ENCODE results near the gene KTI12. TPM values are rescaled to one million over a fixed set of nuclear protein-coding genes. Genes with fewer than 3 reads are reported as not detected.
A peak's percentile ranks its signal among the peaks of the same experiment; 100 is the strongest.
"Not testable (repeated sequence)": the region's sequence is repeated elsewhere in the genome, so short reads cannot be mapped to it uniquely, and the experiment has no call there.

The KTI12 gene
- total and polyA plus RNA-seq, 2 donors = 7.7 to 11.1 TPM

DNA sequence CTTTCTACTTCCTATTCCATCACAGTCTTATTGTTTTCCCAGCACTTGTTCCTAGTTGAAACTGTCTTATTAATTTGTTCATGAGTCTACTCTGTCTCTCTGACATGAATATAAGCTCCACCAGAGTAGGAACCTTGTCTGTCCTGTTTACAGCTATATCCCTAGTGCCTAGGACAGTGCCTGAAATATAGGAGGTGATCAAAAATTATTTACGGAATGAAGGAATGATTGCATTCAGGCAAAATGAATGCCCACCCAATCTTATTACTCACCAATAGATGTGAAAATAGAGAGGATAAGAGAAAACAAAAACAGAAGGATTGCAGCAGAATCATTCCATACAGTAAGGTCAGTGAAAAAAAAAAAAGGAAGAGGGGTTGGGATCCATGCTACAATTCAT is 20.3 kb upstream of the KTI12 start:
- WGBS = 98% methylated on average over 1 of the region's 1 CpG
- H3K4me1 ChIP-seq (ENCODE audit: control insufficient read depth in 2 of 2, insufficient read depth in 2 of 2, low read length in 2 of 2) = peaks cover 17 to 18% of the 10 kb centered on the region in 2 donors

DNA sequence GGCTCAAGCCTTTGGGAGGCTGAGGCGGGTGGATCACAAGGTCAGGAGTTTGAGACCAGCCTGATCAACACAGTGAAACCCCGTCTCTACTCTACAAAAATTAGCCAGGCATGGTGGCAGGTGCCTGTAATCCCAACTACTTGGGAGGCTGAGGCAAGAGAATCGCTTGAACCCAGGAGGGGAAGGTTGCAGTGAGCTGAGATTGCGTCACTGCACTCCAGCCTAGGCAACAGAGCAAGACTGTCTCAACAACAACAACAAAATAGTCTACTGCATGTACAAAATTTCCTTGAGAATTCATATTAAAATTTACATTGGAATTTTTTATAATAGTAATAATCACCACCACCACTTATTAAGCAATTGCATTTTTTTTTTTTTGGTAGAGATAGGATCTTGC is 15.7 kb upstream of the KTI12 start:
- not testable (repeated sequence) for H3K27me3 ChIP-seq (ENCODE audit: control insufficient read depth in 2 of 2, insufficient read depth in 1 of 2, low read length in 1 of 2); H3K27ac ChIP-seq (ENCODE audit: low read depth in 1 of 2, low read length in 1 of 2); H3K4me3 ChIP-seq (ENCODE audit: low read length in 2 of 2); H3K9me3 ChIP-seq (ENCODE audit: control insufficient read depth in 2 of 2, insufficient read depth in 1 of 2, low read length in 1 of 2); H3K4me1 ChIP-seq (ENCODE audit: control insufficient read depth in 2 of 2, insufficient read depth in 2 of 2, low read length in 2 of 2); DNase-seq (ENCODE audit: low read depth in 6 of 9, low spot score in 9 of 9)
- WGBS = 98% methylated on average over 4 of the region's 4 CpGs
- H3K36me3 ChIP-seq (ENCODE audit: control insufficient read depth in 2 of 2, insufficient read depth in 2 of 2, low read length in 1 of 2) = peaks cover 11 to 14% of the 10 kb centered on the region in 2 donors

More for the DNA sequence above, 20.3 kb upstream of the KTI12 start:
- Histone ChIP-seq H3K27ac (ENCODE audit: low read depth in 1 of 2, low read length in 1 of 2) (no peak overlapping the region), H3K27me3 (ENCODE audit: control insufficient read depth in 2 of 2, insufficient read depth in 1 of 2, low read length in 1 of 2) (no peaks in the 10 kb centered on the region), H3K9me3 (ENCODE audit: control insufficient read depth in 2 of 2, insufficient read depth in 1 of 2, low read length in 1 of 2) (no peaks in the 10 kb centered on the region), H3K36me3 (ENCODE audit: control insufficient read depth in 2 of 2, insufficient read depth in 2 of 2, low read length in 1 of 2) (peaks cover 11 to 15% of the 10 kb centered on the region in 2 donors), H3K4me3 (ENCODE audit: low read length in 2 of 2) (no peak overlapping the region)
- no peak for DNase-seq (ENCODE audit: low read depth in 6 of 9, low spot score in 9 of 9)

DNA sequence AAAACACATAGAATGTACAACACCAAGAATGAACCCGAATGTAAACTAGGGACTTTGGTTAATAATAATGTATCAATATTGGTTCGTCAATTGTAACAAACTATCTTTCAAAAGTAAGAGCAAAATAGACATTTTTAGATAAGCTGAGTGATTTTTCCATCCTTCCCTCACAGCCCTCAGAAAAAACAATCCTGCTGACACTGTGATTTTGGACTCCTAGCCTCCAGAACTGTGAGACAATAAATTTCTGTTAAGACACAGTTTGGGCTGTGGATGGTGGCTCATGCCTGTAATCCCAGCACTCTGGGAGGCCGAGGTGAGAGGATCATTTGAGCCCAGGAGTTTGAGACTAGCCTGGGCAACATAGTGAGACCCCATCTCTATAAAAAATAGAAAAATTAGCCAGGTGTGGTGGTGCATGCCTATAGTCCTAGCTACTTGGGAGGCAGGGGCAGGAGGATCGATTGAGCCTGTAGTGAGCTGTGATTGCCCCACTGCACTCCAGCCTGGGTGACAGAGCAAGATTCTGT is 12.1 kb upstream of the KTI12 start:
- not testable (repeated sequence) for DNase-seq (ENCODE audit: low read depth in 6 of 9, low spot score in 9 of 9); H3K4me1 ChIP-seq (ENCODE audit: control insufficient read depth in 2 of 2, insufficient read depth in 2 of 2, low read length in 2 of 2); H3K27me3 ChIP-seq (ENCODE audit: control insufficient read depth in 2 of 2, insufficient read depth in 1 of 2, low read length in 1 of 2); H3K27ac ChIP-seq (ENCODE audit: low read depth in 1 of 2, low read length in 1 of 2); H3K9me3 ChIP-seq (ENCODE audit: control insufficient read depth in 2 of 2, insufficient read depth in 1 of 2, low read length in 1 of 2); H3K36me3 ChIP-seq (ENCODE audit: control insufficient read depth in 2 of 2, insufficient read depth in 2 of 2, low read length in 1 of 2); H3K4me3 ChIP-seq (ENCODE audit: low read length in 2 of 2)
- 97% methylated on average over 4 of the region's 4 CpGs for WGBS

GRCh38 chr1:52045236-52045635 is 11.6 kb upstream of the KTI12 start:
- Histone ChIP-seq H3K9me3 (ENCODE audit: control insufficient read depth in 2 of 2, insufficient read depth in 1 of 2, low read length in 1 of 2) (no peaks in the 10 kb centered on the region), H3K36me3 (ENCODE audit: control insufficient read depth in 2 of 2, insufficient read depth in 2 of 2, low read length in 1 of 2) (peaks cover 8 to 9% of the 10 kb centered on the region in 2 donors), H3K4me3 (ENCODE audit: low read length in 2 of 2) (no peak overlapping the region), H3K27ac (ENCODE audit: low read depth in 1 of 2, low read length in 1 of 2) (no peak overlapping the region), H3K27me3 (ENCODE audit: control insufficient read depth in 2 of 2, insufficient read depth in 1 of 2, low read length in 1 of 2) (no peaks in the 10 kb centered on the region), H3K4me1 (ENCODE audit: control insufficient read depth in 2 of 2, insufficient read depth in 2 of 2, low read length in 2 of 2) (no peaks in the 10 kb centered on the region)
- no peak for DNase-seq (ENCODE audit: low read depth in 6 of 9, low spot score in 9 of 9)
- 97% methylated on average over 2 of the region's 2 CpGs for WGBS

- peaks cover 22 to 23% of the 10 kb centered on the region in 2 donors for H3K36me3 ChIP-seq (ENCODE audit: control insufficient read depth in 2 of 2, insufficient read depth in 2 of 2, low read length in 1 of 2)
- no peak for DNase-seq (ENCODE audit: low read depth in 6 of 9, low spot score in 9 of 9)
- no peaks in the 10 kb centered on the region for H3K9me3 ChIP-seq (ENCODE audit: control insufficient read depth in 2 of 2, insufficient read depth in 1 of 2, low read length in 1 of 2)
- 97% methylated on average over 4 of the region's 4 CpGs for WGBS
- no peaks in the 10 kb centered on the region for H3K27me3 ChIP-seq (ENCODE audit: control insufficient read depth in 2 of 2, insufficient read depth in 1 of 2, low read length in 1 of 2)
- no peak overlapping the region for H3K27ac ChIP-seq (ENCODE audit: low read depth in 1 of 2, low read length in 1 of 2)
- H3K4me1 ChIP-seq (ENCODE audit: control insufficient read depth in 2 of 2, insufficient read depth in 2 of 2, low read length in 2 of 2) = no peaks in the 10 kb centered on the region
- no peak overlapping the region for H3K4me3 ChIP-seq (ENCODE audit: low read length in 2 of 2)
These were observed 8.1 kb upstream of the KTI12 start for GRCh38 chr1:52041551-52042185.

DNA sequence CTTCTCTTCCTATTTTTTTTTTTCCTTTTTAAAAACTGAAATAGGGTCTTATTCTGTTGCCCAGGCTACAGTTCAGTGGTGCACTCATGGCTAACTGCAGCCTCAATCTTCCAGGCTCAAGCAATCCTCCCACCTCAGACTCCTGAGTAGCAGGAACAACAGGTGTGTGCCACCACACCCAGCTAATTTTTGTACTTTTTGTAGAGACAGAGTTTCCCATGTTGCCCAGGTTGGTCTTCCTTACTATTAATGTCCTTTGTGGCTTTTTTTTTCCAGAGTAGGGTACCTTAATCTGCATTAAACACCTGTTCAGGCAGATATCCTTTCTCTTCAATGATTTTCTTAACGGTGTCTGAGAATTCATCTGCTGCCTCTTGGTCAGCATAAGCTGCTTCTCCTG is 4.3 kb upstream of the KTI12 start:
- no peaks in the 10 kb centered on the region for H3K27me3 ChIP-seq (ENCODE audit: control insufficient read depth in 2 of 2, insufficient read depth in 1 of 2, low read length in 1 of 2)
- no peaks in the 10 kb centered on the region for H3K9me3 ChIP-seq (ENCODE audit: control insufficient read depth in 2 of 2, insufficient read depth in 1 of 2, low read length in 1 of 2)
- no peak overlapping the region for H3K4me3 ChIP-seq (ENCODE audit: low read length in 2 of 2)
- H3K27ac ChIP-seq (ENCODE audit: low read depth in 1 of 2, low read length in 1 of 2) = no peak overlapping the region
- DNase-seq (ENCODE audit: low read depth in 6 of 9, low spot score in 9 of 9) = no peak
- 98% methylated on average over 1 of the region's 1 CpG for WGBS
- peaks cover 0 to 4% of the 10 kb centered on the region in 2 donors for H3K4me1 ChIP-seq (ENCODE audit: control insufficient read depth in 2 of 2, insufficient read depth in 2 of 2, low read length in 2 of 2)
- H3K36me3 ChIP-seq (ENCODE audit: control insufficient read depth in 2 of 2, insufficient read depth in 2 of 2, low read length in 1 of 2) = peaks cover 20 to 22% of the 10 kb centered on the region in 2 donors

DNA sequence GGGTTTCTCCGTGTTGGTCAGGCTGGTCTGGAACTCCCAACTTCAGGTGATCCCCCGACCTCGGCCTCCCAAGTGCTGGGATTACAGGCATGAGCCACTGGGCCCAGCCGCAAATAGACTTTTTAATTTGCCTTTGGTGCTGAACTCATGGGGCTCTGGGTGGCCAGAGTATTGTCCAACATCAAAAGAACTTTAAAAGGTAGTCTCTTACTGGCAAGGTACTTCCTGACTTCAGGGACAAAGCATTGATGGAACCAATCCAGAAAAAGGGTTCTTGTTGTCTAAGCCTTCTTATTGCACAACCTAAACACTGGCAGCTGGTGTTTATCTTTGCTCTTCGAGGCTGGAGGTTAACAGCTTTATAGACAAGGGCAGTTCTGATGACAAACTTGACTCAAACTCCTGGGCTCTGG is 3.8 kb upstream of the KTI12 start:
- H3K4me3 ChIP-seq (ENCODE audit: low read length in 2 of 2) = no peak overlapping the region
- WGBS = 97% methylated on average over 5 of the region's 5 CpGs
- H3K4me1 ChIP-seq (ENCODE audit: control insufficient read depth in 2 of 2, insufficient read depth in 2 of 2, low read length in 2 of 2) = peaks cover 0 to 9% of the 10 kb centered on the region in 2 donors
- H3K27me3 ChIP-seq (ENCODE audit: control insufficient read depth in 2 of 2, insufficient read depth in 1 of 2, low read length in 1 of 2) = no peaks in the 10 kb centered on the region
- H3K36me3 ChIP-seq (ENCODE audit: control insufficient read depth in 2 of 2, insufficient read depth in 2 of 2, low read length in 1 of 2) = peaks cover 20 to 22% of the 10 kb centered on the region in 2 donors
- no peak for DNase-seq (ENCODE audit: low read depth in 6 of 9, low spot score in 9 of 9)
- H3K9me3 ChIP-seq (ENCODE audit: control insufficient read depth in 2 of 2, insufficient read depth in 1 of 2, low read length in 1 of 2) = no peaks in the 10 kb centered on the region
- H3K27ac ChIP-seq (ENCODE audit: low read depth in 1 of 2, low read length in 1 of 2) = no peak overlapping the region

DNA sequence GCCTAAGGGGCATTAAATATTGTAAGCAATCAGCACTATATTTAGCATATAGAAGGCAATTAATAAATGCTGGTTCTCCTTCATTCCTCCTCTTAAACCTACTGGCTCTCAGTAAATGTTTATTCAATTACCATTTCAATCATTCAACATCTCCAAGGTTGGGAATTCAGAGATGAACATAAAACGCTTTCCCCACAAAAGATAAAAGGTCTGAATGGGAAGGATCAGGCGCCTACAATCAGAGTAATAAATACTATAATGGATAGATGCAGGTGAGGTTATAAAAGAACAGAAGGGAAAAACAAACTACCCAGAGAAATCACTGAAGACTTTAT is 407 bp upstream of the KTI12 start:
- DNase-seq (ENCODE audit: low read depth in 6 of 9, low spot score in 9 of 9) = no peak
- Histone ChIP-seq H3K27me3 (ENCODE audit: control insufficient read depth in 2 of 2, insufficient read depth in 1 of 2, low read length in 1 of 2) (no peaks in the 10 kb centered on the region), H3K27ac (ENCODE audit: low read depth in 1 of 2, low read length in 1 of 2) (peak overlapping the region; percentile 81 to 86), H3K4me1 (ENCODE audit: control insufficient read depth in 2 of 2, insufficient read depth in 2 of 2, low read length in 2 of 2) (peaks cover 8 to 16% of the 10 kb centered on the region in 2 donors), H3K36me3 (ENCODE audit: control insufficient read depth in 2 of 2, insufficient read depth in 2 of 2, low read length in 1 of 2) (peaks cover 10 to 16% of the 10 kb centered on the region in 2 donors), H3K4me3 (ENCODE audit: low read length in 2 of 2) (peak overlapping the region; percentile 55 to 87), H3K9me3 (ENCODE audit: control insufficient read depth in 2 of 2, insufficient read depth in 1 of 2, low read length in 1 of 2) (no peaks in the 10 kb centered on the region)
- 99% methylated on average over 2 of the region's 2 CpGs for WGBS

DNA sequence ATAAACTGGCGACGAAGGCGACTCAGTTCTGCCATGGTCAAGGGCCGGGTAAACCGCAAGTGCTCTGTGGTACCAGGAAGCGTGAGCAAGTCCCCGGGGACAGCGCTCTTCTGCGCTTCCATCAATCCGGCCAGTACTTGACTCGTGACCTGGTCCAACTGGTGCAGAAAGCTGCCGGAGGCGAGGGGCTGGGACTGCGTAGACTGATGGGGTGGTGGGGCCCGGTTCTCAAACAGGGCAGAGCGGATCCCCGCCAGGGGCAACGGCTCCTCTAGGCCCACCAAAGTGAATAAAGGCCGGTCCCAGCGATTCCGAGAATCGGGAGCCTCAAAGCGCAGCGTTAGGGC is 852 bp downstream of the KTI12 start:
- H3K4me3 ChIP-seq (ENCODE audit: low read length in 2 of 2) = peak overlapping the region; percentile 55 to 87
- WGBS = 12% methylated on average over 24 of the region's 24 CpGs
- H3K36me3 ChIP-seq (ENCODE audit: control insufficient read depth in 2 of 2, insufficient read depth in 2 of 2, low read length in 1 of 2) = peaks cover 4 to 12% of the 10 kb centered on the region in 2 donors
- DNase-seq (ENCODE audit: low read depth in 6 of 9, low spot score in 9 of 9) = peak in 5 of 9 donors; percentile 2 to 40 (median 8)
- no peaks in the 10 kb centered on the region for H3K27me3 ChIP-seq (ENCODE audit: control insufficient read depth in 2 of 2, insufficient read depth in 1 of 2, low read length in 1 of 2)
- H3K27ac ChIP-seq (ENCODE audit: low read depth in 1 of 2, low read length in 1 of 2) = peak overlapping the region; percentile 81 to 86
- peaks cover 8 to 16% of the 10 kb centered on the region in 2 donors for H3K4me1 ChIP-seq (ENCODE audit: control insufficient read depth in 2 of 2, insufficient read depth in 2 of 2, low read length in 2 of 2)
- no peaks in the 10 kb centered on the region for H3K9me3 ChIP-seq (ENCODE audit: control insufficient read depth in 2 of 2, insufficient read depth in 1 of 2, low read length in 1 of 2)
